SK-N-SH (cell line): ENCODE results near the gene ADAMTS2.

Experiments used
- EP300 ChIP-seq, 2 experiments: IDR thresholded peaks; 2 replicates each; pipeline versions ENCODE4 v1.4.0 to v1.6.1; 2012; ENCODE audit warnings: borderline replicate concordance in 1 of 2, low read depth in 1 of 2, low read length in 1 of 2
- FOXM1 ChIP-seq: IDR thresholded peaks from 2 replicates; pipeline ENCODE4 v1.4.0; 2012; ENCODE audit warnings: low read depth, mild to moderate bottlenecking
- GATA2 ChIP-seq: sonication (generic); formaldehyde crosslinking; IDR thresholded peaks from 2 replicates; pipeline ENCODE4 v1.5.0; 2020; ENCODE audit warnings: mild to moderate bottlenecking, missing genetic modification reagents
- MAX ChIP-seq: IDR thresholded peaks from 2 replicates; pipeline ENCODE4 v1.4.0; 2012; ENCODE audit warnings: low read depth
- NRF1 ChIP-seq: IDR thresholded peaks from 2 replicates; pipeline ENCODE4 v1.6.1; 2012; ENCODE audit warnings: low read depth, mild to moderate bottlenecking, low read length
- RAD21 ChIP-seq: IDR thresholded peaks from 2 replicates; pipeline ENCODE4 v1.6.1; 2012; ENCODE audit warnings: mild to moderate bottlenecking, low read length
- SMC3 ChIP-seq: IDR thresholded peaks from 2 replicates; pipeline ENCODE4 v1.6.1; 2012; ENCODE audit warnings: low read depth, low read length, improper control_type of control experiment
- TF ChIP-seq, protein P1 (sequence below): fragments of 200-600 bp; sonication (generic); IDR thresholded peaks from 2 replicates; pipeline ENCODE4 v1.6.1; 2017; ENCODE audit warnings: antibody characterized with exemption, mild to moderate bottlenecking, moderate library complexity
- TF ChIP-seq, protein P2 (sequence below): IDR thresholded peaks from 2 replicates; pipeline ENCODE4 v1.4.0; 2012; ENCODE audit warnings: low read depth, borderline replicate concordance

DNA sequence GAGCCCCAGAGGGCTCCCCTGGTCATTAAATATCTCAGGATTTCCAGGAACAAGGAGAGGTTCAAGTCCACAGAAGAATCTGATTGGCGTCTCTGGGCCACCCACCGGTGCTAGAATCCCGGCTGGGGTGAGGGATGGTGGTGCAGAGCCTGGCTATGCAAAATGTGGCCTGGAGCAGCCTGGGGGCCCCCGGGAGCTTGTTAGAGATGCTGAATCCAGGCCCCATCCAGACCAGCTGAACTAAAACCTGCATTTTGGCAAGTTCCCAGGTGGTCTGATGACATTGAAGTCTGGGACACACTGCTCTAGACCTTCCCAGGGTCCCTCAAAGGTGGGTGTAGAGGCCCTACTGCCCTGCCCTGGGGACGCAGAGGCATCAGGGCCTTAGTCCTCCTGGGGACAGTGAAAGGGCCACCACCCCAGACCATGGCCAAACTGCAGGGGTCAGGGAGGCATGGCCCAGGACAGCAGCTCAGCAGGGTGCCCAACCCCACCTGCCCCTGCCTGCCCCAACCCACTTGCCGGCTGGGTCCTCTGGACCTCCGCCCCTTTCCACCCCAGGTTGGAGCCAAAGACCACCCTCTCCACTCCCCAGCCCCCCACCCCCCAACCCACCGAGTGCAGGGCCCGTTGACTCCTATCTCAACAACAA lies 34.7 kb downstream of the ADAMTS2 start:
- TF ChIP-seq EP300 (IDR thresholded peaks at IDR 0.05; ENCODE audit: borderline replicate concordance in 1 of 2, low read depth in 1 of 2, low read length in 1 of 2), result no peak
- TF ChIP-seq, protein P1, sequence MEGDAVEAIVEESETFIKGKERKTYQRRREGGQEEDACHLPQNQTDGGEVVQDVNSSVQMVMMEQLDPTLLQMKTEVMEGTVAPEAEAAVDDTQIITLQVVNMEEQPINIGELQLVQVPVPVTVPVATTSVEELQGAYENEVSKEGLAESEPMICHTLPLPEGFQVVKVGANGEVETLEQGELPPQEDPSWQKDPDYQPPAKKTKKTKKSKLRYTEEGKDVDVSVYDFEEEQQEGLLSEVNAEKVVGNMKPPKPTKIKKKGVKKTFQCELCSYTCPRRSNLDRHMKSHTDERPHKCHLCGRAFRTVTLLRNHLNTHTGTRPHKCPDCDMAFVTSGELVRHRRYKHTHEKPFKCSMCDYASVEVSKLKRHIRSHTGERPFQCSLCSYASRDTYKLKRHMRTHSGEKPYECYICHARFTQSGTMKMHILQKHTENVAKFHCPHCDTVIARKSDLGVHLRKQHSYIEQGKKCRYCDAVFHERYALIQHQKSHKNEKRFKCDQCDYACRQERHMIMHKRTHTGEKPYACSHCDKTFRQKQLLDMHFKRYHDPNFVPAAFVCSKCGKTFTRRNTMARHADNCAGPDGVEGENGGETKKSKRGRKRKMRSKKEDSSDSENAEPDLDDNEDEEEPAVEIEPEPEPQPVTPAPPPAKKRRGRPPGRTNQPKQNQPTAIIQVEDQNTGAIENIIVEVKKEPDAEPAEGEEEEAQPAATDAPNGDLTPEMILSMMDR, result no peak
- no peak for TF ChIP-seq NRF1
- TF ChIP-seq SMC3, result no peak
- no peak for TF ChIP-seq GATA2
- no peak for TF ChIP-seq RAD21
- TF ChIP-seq, protein P2, sequence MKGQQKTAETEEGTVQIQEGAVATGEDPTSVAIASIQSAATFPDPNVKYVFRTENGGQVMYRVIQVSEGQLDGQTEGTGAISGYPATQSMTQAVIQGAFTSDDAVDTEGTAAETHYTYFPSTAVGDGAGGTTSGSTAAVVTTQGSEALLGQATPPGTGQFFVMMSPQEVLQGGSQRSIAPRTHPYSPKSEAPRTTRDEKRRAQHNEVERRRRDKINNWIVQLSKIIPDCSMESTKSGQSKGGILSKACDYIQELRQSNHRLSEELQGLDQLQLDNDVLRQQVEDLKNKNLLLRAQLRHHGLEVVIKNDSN, result no peak
- no peak for TF ChIP-seq MAX
- TF ChIP-seq FOXM1, result no peak
